Measurements from ENCODE around the gene GIMAP7. TPM values are rescaled to one million over a fixed set of nuclear protein-coding genes. Genes with fewer than 3 reads are reported as not detected.
"Not testable (repeated sequence)": the region's sequence is repeated elsewhere in the genome, so short reads cannot be mapped to it uniquely, and the experiment has no call there.

The GIMAP7 gene
- 22.2 TPM for total RNA-seq
- long read RNA-seq, transcript GIMAP7-201 (2 exons, 1,256 nt), result major isoform, 7 of 7 reads
- long read RNA-seq, partial matches to known transcripts, result 0 of 7 reads
- long read RNA-seq, other reads (novel, unspliced or antisense), result 0 of 7 reads

DNA sequence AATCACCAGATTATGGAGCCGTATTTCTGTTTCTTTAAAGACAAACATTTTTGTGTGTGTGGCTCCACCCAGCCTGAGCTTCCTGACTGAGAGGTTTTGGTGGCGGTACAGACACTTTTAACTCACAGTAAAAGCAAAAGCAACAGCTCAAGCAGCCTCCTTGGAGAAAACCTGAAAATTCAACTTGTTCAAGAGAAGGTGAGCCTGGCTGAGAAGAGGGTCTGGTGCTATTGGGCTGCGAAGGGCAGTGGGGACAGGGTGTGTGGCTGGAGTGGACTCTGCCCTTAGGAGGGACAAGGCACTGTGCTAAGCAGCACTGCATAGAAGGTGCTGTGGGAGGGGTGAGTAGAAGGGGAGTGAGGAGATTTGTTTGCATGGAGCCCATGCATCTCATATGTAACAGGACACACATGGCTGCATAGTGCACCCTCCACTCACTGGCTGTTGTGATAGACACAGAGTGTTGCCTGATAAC, at the start of gene GIMAP7:
Gene GIMAP7 (plus strand): TSS at position 125 of the 475 bp plus-strand sequence. CDS start 5,103 bp downstream, outside the sequence.
- DNase-seq (peak; percentile 43), ATAC-seq (ENCODE audit: poor library complexity) (peak; percentile 71)
- intact Hi-C loops (cut with DNase I), result no loop called here

DNA sequence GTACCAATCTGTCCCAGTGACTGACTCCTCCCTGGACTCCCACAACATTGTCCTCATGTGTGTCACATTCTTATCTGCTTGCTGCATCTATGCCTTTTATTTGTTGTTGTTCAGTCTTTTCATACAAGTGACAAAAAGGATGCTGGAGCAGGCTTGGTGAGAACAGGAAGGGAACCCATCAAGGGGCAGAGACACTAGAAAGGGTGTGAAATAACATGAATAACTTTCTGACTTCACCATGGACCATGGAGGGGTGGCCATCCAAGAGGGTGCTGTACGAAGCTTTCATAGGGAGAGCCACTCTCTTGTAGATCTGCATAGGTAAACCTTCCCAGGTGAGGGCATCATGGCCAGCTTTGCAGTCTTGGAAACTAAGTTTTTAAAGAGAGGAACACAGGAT, 49.7 kb upstream of the GIMAP7 start:
- intact Hi-C loops (cut with DNase I), result no loop called here
- DNase-seq (no peak), ATAC-seq (ENCODE audit: poor library complexity) (no peak)

DNA sequence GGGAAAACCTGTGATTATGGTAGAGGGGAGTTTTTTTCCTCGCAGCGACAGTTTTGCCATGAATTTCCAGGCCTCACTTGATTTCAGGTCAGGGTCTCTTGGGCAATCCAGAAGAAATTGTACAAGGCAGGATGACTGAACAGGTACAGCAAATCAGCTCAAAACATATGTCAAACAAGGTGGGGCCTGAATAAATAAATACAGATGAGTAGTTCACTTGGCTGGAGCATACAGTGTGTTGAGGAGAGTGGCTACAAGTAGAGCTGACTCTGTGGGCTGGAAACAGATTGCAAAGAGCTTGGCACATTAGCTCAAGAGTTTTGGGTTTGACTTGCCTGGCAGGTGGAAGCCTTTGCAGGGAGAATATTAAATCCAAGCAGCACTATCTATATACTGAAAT, 49.3 kb upstream of the GIMAP7 start:
- DNase-seq (no peak), ATAC-seq (ENCODE audit: poor library complexity) (no peak)
- intact Hi-C loops (cut with DNase I), result no loop called here

DNA sequence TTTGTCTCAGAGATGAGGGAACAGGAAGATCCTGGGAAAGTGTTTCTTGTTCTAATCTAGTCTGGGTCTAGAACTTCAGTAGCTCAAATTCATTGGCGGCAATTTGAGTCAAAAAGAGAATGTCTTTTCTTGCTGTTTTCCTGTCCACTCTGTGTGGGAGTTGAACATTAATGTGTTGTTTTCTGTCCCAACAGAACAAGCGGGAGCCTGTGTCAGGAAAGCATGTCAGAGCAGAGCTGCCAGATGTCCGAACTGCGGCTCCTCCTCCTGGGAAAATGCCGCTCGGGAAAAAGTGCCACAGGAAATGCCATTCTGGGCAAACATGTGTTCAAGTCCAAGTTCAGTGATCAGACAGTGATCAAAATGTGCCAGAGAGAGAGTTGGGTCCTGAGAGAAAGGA, 48.2 kb upstream of the GIMAP7 start:
- no peak for DNase-seq
- intact Hi-C loops (cut with DNase I), result no loop called here
- ATAC-seq (ENCODE audit: poor library complexity), result no peak

DNA sequence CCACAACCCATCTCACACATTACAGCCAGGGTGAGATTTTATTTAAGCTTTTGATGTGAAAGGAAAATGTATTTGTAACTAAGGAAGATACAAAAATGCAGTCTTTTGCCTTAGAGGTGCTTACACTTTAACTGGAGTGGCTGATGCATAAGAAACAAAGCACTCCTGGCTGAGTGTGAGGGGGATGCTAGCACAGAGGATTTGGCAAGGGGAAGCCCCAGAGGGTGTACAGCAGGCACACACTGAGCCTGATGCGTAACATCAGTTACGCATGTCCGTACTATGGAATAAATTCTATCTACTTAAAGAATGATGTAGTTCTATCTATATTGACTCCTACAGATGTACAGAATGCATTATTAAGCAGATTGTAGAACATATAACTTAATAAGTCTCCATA, 46.4 kb upstream of the GIMAP7 start:
- DNase-seq, result no peak
- no peak for ATAC-seq (ENCODE audit: poor library complexity)
- intact Hi-C loops (cut with DNase I), result no loop called here

DNA sequence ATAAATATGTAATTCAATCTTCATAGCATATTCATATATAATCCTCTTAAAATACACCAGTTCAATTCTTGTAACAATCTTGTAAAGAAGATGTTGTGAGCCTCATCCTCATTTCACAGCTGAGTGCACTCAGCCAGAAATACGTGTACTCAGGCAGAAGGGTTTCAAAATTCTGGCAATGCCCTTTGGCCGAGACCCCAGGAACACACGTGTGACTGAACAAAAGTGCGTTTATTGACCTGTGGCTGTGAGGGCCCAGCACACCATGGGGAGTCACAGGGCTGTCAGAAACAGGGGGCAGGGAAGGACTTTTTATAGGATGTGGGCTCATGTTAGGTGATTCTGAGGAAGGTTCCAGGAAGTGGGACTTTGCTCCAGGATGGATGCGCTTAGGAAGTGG, 42.8 kb upstream of the GIMAP7 start:
- no peak for DNase-seq

DNA sequence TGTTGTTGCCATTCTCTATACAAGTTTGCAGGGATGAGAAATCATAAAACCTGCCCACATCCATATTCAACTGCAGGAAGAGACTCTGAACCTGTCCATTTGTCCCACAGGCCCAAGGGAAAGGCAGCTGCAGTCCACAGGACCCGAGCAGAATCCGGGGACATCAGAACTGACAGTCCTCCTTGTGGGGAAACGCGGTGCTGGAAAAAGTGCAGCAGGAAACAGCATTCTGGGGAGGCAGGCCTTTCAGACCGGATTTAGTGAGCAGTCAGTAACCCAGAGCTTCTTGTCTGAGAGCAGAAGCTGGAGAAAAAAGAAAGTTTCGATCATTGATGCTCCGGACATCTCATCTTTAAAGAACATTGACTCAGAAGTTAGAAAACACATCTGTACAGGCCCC, 40.8 kb upstream of the GIMAP7 start:
- ATAC-seq (ENCODE audit: poor library complexity) (no peak), DNase-seq (no peak)
- intact Hi-C loops (cut with DNase I), result no loop called here

More for the DNA sequence above, 42.8 kb upstream of the GIMAP7 start:
- ATAC-seq (ENCODE audit: poor library complexity), result no peak
- intact Hi-C loops (cut with DNase I), result no loop called here

DNA sequence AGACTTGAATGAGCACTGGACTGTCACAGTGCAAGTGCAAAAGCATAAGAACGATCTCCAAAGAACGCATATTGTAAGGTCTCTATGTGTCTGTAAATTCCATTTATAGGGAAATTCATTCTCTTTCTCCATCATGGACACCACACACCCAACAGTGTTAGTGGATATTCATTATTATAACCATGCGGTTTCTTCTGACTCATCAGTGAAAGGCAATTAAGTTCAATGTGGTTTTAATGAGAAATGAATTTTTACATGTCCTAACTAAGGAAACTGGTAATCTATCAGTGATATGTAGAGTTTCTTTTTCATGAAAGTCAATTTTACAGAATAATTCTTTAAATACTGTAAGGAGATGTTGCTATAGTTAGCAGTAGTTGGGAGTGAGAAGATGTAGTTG, 38.4 kb upstream of the GIMAP7 start:
- intact Hi-C loops (cut with DNase I), result no loop called here
- ATAC-seq (ENCODE audit: poor library complexity) (no peak), DNase-seq (no peak)

DNA sequence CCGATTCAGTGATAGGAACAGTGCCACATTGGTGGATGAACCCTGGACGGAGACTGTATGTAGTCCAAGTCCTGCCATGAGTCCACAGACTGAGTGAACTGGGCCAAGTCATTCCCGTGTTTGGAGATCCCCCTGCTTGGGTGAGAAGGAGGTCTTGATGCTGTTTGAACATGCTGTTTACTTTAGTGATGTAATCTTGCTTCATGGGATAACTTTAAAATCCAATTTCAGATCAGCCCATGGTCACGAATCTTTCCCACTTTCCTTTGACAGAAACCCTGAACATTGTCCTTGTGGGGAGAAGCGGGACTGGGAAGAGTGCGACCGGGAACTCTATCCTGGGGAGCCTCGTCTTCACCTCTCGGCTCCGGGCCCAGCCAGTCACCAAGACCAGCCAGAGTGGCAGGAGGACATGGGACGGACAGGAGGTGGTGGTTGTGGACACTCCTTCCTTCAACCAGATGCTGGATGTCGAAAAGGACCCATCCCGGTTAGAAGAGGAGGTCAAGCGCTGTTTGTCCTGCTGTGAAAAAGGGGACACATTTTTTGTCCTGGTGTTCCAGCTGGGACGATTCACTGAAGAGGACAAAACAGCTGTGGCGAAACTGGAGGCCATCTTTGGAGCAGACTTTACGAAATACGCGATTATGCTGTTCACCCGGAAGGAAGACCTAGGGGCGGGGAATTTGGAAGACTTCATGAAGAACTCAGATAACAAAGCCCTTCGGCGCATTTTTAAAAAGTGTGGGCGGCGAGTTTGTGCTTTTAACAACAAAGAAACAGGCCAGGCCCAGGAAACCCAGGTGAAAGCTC, 37.6 kb upstream of the GIMAP7 start:
- no peak for ATAC-seq (ENCODE audit: poor library complexity)
- intact Hi-C loops (cut with DNase I), result no loop called here
- DNase-seq, result no peak

DNA sequence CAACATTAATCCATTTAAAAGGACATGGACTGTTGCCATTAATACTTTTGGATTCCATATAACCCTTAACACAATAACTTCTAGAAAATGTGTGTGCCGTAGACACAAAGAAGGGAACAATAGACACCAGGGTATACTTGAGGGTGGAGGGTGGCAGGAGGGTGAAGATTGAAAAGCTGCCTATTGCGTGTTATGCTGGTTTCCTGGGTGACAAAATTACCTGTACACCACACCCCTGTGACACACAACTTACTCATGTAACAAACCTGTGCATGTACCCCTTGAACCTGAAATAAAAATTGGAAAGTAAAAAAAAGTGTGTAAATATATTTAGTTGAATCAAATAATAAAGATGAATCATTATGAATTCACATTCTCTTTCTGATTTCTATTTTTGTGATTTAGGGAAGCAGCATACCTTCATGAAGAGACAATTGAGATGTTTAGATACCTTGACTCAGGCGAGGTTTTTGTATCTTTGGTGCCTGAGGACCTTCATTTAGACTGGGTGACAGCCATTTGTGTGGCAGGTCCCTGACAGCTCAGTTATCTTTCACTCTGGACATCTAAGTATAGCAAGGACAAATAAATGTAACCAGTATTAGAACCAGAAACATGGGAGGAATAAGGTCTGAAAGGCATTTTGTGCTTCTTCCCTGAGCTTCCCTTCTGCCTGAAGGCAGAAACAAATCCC, 35.5 kb upstream of the GIMAP7 start:
- intact Hi-C loops (cut with DNase I), result no loop called here

DNA sequence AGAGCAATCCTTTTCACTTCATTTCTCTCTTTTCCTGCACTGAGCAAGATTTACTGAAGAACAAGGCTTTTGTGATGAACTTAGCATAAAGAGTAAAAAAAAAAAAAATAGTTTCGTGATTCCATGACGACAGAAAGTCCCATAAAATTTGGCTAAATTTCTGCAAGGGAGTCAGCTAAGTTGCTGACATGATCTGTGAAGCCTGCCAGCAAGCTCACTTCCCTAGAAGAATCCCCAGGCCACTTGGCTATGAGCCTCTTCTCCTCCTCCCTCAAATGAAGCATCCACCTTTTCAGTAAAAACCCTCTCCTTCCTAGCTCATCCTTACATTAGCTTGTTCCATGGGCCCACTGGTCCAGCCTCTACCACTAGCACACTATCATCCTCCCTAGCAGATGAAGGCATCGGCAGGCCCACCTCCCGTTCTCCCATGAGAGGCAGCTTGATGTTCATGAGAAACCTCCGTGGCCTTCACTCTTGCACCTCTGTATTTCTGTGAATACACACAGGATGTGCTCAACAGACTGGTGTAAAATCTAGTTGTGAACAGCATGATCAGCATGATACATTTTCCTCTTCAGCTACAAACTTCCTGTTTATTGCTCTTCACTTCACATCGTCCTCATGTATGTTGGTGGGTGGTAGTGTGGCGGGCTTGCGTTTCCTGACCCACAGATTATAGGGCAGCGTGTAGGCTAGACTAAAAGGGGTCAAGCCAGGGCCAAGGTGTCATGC, 33.3 kb upstream of the GIMAP7 start:
- intact Hi-C loops (cut with DNase I), result no loop called here
- DNase-seq, result no peak
- peak; percentile 25 for ATAC-seq (ENCODE audit: poor library complexity)

More for the DNA sequence above, 35.5 kb upstream of the GIMAP7 start:
- no peak for DNase-seq
- ATAC-seq (ENCODE audit: poor library complexity), result peak; percentile 54

DNA sequence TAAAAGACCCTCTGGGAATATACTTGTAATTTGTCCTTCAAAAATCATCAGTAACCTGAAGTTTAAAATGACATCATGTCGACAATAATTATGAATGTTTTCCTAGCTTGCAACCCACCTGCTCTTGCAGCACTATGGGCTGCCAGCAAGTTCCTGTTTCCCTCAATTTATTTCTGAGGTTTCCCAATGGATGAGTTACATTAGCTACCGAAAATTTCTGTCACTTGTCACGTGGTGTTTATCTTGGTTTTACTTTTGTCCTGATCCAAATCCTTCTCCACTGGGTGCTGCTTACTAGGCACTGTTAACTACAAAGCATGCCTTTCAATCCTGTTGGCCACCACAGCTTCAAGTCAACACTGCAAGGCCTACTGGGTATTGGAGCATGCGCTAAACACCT, 32.8 kb upstream of the GIMAP7 start:
- DNase-seq (no peak), ATAC-seq (ENCODE audit: poor library complexity) (no peak)
- intact Hi-C loops (cut with DNase I), result no loop called here

DNA sequence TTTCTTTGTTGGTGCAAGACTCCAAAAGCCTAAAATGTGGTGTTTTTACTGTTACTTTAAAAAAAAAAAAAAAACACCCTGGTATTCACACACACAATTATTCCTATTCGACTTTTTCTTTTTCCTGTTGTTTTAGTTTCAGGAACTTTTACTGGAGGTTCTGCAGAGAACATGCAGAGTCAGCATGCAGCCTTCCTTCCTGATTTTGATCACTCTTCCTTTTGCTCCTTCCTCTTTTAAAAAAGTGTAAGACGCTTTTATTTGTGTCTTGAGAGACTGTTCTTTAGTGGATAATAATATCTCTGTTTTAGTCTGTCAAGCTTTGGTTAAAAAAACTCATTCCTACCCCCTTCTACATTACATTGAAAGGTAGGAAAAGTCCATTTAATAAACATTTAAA, 31.2 kb upstream of the GIMAP7 start:
- peak; percentile 42 for ATAC-seq (ENCODE audit: poor library complexity)
- intact Hi-C loops (cut with DNase I); DNase-seq: not testable (repeated sequence)

DNA sequence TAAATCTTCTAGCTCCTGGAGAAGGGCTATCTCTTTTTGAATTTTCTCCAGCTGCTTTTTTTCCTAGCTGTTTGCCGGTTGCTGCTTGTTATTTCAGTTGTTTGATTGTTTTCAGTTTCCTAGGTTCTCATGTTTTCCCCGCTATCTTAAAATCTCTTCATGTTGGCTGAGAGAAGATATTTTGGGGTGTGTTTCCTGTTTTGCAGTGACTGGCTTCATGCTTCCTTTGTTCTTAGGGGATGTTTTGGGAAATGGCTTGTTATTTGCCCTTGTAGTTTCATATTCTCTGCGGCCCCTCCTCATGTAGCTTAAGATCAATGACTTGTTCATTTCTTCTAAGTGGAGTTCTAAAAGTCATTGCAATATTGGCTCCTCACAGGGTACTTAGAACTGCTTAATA, 30.6 kb upstream of the GIMAP7 start:
- intact Hi-C loops (cut with DNase I); DNase-seq: not testable (repeated sequence)
- ATAC-seq (ENCODE audit: poor library complexity), result peak; percentile 48

DNA sequence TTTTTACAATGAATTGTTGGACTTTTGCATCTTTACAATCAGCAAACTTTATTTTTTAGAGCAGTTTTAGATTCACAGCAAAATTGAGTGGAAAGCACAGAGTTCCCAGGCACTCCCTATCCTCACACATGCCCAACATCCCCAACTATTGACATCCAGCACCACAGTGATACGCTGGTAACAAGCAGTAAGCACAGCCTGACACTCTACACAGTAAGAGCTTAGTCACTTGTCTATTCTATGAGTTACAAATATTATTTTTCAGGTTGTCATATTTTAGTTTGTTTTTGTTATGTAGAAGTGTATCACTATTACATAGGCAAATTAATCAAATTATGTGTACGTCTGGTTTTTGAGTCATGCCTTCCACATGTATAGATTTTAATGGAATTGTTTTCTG, 27.0 kb upstream of the GIMAP7 start:
- intact Hi-C loops (cut with DNase I), result no loop called here
- ATAC-seq (ENCODE audit: poor library complexity) (no peak), DNase-seq (no peak)

DNA sequence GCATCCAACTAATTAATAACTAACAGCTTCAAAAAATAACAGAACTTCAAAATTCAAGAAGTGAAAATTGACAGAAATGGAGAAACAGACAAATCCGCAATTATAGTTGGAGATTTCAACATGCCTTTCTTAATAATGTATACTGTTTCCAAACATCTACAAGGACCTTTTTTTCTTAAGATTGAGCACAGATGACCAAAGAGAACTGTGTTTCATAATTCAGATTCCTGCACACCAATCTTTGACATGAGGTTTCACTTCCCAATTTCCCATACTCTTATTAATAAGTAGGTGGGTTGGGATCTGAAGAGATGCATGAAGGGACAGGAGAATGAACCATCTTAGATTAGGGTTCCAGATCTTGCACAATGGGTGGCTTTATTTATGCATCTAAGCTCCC, 24.9 kb upstream of the GIMAP7 start:
- ATAC-seq (ENCODE audit: poor library complexity) (peak; percentile 52), DNase-seq (no peak)
- intact Hi-C loops (cut with DNase I), result no loop called here

DNA sequence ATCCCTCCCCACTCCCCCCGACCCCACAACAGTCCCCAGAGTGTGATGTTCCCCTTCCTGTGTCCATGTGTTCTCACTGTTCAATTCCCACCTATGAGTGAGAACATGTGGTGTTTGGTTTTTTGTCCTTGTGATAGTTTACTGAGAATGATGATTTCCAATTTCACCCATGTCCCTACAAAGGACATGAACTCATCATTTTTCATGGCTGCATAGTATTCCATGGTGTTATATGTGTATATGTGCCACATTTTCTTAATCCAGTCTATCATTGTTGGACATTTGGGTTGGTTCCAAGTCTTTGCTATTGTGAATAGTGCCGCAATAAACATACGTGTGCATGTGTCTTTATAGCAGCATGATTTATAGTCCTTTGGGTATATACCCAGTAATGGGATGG, 21.2 kb upstream of the GIMAP7 start:
- DNase-seq; ATAC-seq (ENCODE audit: poor library complexity); intact Hi-C loops (cut with DNase I): not testable (repeated sequence)

DNA sequence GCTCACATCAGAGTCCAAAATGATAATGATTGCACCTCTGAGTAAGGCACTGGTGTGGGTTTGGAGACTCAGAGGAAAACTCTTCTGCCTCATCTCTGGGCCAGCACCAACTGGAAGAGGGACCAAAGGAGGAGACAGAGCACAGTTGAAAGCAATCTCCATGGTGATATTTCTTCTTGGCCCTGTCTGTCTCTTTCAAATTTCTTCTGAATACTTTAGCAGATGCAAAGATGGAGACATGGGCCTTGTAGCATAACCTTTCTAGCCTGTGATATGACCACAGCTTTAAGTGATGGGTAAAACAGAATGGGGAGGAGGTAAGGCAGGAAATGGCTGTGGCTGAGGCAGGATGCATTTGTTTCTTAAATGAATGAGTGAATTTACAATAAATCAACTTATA, 12.2 kb upstream of the GIMAP7 start:
- intact Hi-C loops (cut with DNase I), result no loop called here
- ATAC-seq (ENCODE audit: poor library complexity) (no peak), DNase-seq (no peak)

DNA sequence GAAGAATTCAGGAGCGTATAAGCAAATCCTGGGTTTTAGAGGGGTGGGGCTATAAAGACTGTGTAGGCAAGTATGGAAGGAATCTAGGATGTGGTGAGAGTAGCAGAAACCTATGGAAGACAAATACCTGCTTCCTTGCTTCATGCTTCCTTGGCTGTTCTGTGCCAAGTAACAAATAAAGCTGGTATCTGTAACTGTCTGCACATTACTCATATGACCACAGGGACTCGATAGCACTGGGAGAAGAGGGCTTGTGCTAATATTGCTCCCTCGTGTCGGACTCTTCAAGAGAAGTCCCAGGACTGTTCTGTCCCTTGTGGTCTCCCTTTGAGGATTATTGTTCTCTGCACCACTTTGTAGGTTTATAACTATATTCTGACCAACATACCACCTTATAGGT, 11.5 kb upstream of the GIMAP7 start:
- intact Hi-C loops (cut with DNase I), result no loop called here
- DNase-seq, result no peak
- peak; percentile 41 for ATAC-seq (ENCODE audit: poor library complexity)
